GM08714 (cell line): Measurements from ENCODE around the gene MIOS.
A peak's percentile ranks its signal among the peaks of the same experiment; 100 is the strongest.
"Not testable (repeated sequence)": the region's sequence is repeated elsewhere in the genome, so short reads cannot be mapped to it uniquely, and the experiment has no call there.

Experiments used
- H3K4me3 ChIP-seq: fragments of 200-500 bp; sonication (Bioruptor generic); 2 replicates; pipeline ENCODE4 v1.5.1; 2014; ENCODE audit warnings: mild to moderate bottlenecking, low read length, inconsistent platforms
- ZNF274 ChIP-seq: IDR thresholded peaks from 2 replicates; pipeline ENCODE4 v1.6.1; 2012; ENCODE audit warnings: mild to moderate bottlenecking, low read depth, low read length

The MIOS gene

GRCh38 chr7:7639421-7639820, 72.7 kb downstream of the MIOS start:
- peak overlapping the region; percentile 78 for H3K4me3 ChIP-seq
- TF ChIP-seq ZNF274, result no peak

- H3K4me3 ChIP-seq, result peak overlapping the region; percentile 78
- no peak for TF ChIP-seq ZNF274
These were observed 73.2 kb downstream of the MIOS start for GRCh38 chr7:7639847-7640220.

- H3K4me3 ChIP-seq, result peak within 1 kb of the TSS; percentile 78
- no peak for TF ChIP-seq ZNF274
These were observed 73.8 kb downstream of the MIOS start, which contains the start of gene UMAD1 for GRCh38 chr7:7640221-7641128. UMAD1 (plus strand) TSS chr7:7640752; CDS start chr7:7673372, 32,620 bp downstream.

GRCh38 chr7:7641129-7641663, 74.5 kb downstream of the MIOS start:
- peak overlapping the region; percentile 75 for H3K4me3 ChIP-seq
- no peak for TF ChIP-seq ZNF274

- no peak for TF ChIP-seq ZNF274
- no peak overlapping the region; the same call in 1 of the 2 replicates for H3K4me3 ChIP-seq
These were observed 75.4 kb downstream of the MIOS start for GRCh38 chr7:7642081-7642480.

GRCh38 chr7:7647495-7648036, 80.9 kb downstream of the MIOS start:
- no peak overlapping the region for H3K4me3 ChIP-seq
- TF ChIP-seq ZNF274, result no peak

GRCh38 chr7:7650682-7651206, 84.1 kb downstream of the MIOS start:
- no peak for TF ChIP-seq ZNF274
- H3K4me3 ChIP-seq, result no peak overlapping the region

GRCh38 chr7:7651479-7651878, 84.8 kb downstream of the MIOS start:
- no peak for TF ChIP-seq ZNF274
- H3K4me3 ChIP-seq, result no peak overlapping the region

- TF ChIP-seq ZNF274, result no peak
These were observed 86.3 kb downstream of the MIOS start for GRCh38 chr7:7652798-7653540.

GRCh38 chr7:7653593-7654187, 87.0 kb downstream of the MIOS start:
- H3K4me3 ChIP-seq, result no peak overlapping the region
- no peak for TF ChIP-seq ZNF274

More at GRCh38 chr7:7652798-7653540, 86.3 kb downstream of the MIOS start:
- H3K4me3 ChIP-seq, result no peak overlapping the region

GRCh38 chr7:7654964-7655715, 88.5 kb downstream of the MIOS start:
- no peak for TF ChIP-seq ZNF274
- H3K4me3 ChIP-seq, result no peak overlapping the region

- H3K4me3 ChIP-seq, result not testable (repeated sequence)
These were observed 89.8 kb downstream of the MIOS start for GRCh38 chr7:7656459-7656858.
